ENCODE data around the gene MYH9. TPM values are rescaled to one million over a fixed set of nuclear protein-coding genes. Genes with fewer than 3 reads are reported as not detected.

MYH9 gene
- total RNA-seq, 1 experiment from 2014 or later = 323 TPM

DNA sequence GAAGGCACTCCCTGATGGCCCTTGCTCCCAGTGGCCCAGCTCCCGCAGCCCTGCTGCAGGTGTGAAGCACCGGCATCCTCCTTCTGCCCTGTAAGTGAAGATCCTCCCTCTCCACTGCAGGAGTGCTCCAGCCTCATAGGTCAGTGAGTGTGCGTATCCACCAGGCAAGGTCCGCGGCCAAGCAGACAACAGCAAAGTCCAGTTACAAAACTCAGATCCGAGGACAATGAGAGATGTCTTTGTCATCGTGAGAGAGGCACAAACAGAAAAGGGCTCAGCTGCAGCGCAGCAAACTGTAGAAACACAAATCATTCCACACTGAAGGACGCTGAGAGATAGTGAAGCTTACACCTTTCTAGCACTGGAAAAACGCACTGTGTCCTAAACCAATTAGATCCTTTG is 46.1 kb downstream of the MYH9 start:
- no TSS peak for BruUV-seq (replicated peaks)
- H3K9me3 ChIP-seq (ENCODE audit: low read depth, low read length, poor library complexity, severe bottlenecking) = no peaks in the 10 kb centered on the region
- H3K27ac ChIP-seq (ENCODE audit: low read depth, low read length, poor library complexity, severe bottlenecking) = peak overlapping the region; percentile 9
- peaks cover 15% of the 10 kb centered on the region for H3K4me1 ChIP-seq (ENCODE audit: insufficient read depth, low read length, poor library complexity, severe bottlenecking)
- H3K27me3 ChIP-seq (replicated peaks; ENCODE audit: insufficient read depth, low read depth, low read length, poor library complexity) = no peaks in the 10 kb centered on the region
- intact Hi-C loops (cut with micrococcal nuclease; ENCODE audit: unreplicated experiment) = no loop called here
- H3K36me3 ChIP-seq (ENCODE audit: insufficient read depth, low read length, poor library complexity, severe bottlenecking) = peaks cover 38% of the 10 kb centered on the region
- CTCF ChIA-PET = no interaction called here
- no peak for TF ChIP-seq EZH2 (IDR thresholded peaks at IDR 0.05; ENCODE audit: borderline replicate concordance, low read depth, low read length, poor library complexity, severe bottlenecking)
- TF ChIP-seq, protein P1, sequence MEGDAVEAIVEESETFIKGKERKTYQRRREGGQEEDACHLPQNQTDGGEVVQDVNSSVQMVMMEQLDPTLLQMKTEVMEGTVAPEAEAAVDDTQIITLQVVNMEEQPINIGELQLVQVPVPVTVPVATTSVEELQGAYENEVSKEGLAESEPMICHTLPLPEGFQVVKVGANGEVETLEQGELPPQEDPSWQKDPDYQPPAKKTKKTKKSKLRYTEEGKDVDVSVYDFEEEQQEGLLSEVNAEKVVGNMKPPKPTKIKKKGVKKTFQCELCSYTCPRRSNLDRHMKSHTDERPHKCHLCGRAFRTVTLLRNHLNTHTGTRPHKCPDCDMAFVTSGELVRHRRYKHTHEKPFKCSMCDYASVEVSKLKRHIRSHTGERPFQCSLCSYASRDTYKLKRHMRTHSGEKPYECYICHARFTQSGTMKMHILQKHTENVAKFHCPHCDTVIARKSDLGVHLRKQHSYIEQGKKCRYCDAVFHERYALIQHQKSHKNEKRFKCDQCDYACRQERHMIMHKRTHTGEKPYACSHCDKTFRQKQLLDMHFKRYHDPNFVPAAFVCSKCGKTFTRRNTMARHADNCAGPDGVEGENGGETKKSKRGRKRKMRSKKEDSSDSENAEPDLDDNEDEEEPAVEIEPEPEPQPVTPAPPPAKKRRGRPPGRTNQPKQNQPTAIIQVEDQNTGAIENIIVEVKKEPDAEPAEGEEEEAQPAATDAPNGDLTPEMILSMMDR (conservative IDR thresholded peaks at IDR 0.05; ENCODE audit: low read depth, low read length) = no peak
- POLR2A ChIA-PET (ENCODE audit: low non-redundant PET) = no interaction called here
- DNase-seq (ENCODE audit: low spot score) = no peak
- H3K4me3 ChIP-seq (ENCODE audit: low read depth, low read length, poor library complexity, severe bottlenecking) = no peak overlapping the region

DNA sequence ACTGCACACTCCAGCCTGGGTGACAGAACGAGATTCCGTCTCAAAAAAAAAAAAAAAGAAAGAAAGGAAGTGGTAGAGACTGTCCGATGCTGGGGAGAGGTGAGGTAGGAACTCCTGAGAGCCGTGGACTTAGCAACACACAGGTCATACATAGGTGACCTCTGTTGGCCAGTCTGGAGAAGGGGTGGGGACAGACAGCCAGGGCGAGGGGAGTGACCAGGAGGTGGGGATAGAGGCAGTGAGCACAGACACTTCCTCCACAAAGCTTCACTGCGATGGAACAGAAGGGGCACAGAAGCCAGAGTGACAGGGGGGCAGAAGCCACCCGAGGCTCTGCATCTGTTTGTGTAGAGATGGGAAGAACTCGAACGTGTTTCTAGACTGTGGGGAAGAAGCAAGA is 47.1 kb downstream of the MYH9 start:
- Histone ChIP-seq H3K27me3 (replicated peaks; ENCODE audit: insufficient read depth, low read depth, low read length, poor library complexity) (no peaks in the 10 kb centered on the region), H3K4me3 (ENCODE audit: low read depth, low read length, poor library complexity, severe bottlenecking) (no peak overlapping the region), H3K9me3 (ENCODE audit: low read depth, low read length, poor library complexity, severe bottlenecking) (no peaks in the 10 kb centered on the region), H3K27ac (ENCODE audit: low read depth, low read length, poor library complexity, severe bottlenecking) (peak overlapping the region; percentile 43), H3K4me1 (ENCODE audit: insufficient read depth, low read length, poor library complexity, severe bottlenecking) (peaks cover 25% of the 10 kb centered on the region), H3K36me3 (ENCODE audit: insufficient read depth, low read length, poor library complexity, severe bottlenecking) (peaks cover 43% of the 10 kb centered on the region)
- CTCF ChIA-PET = no interaction called here
- no peak for DNase-seq (ENCODE audit: low spot score)
- POLR2A ChIA-PET (ENCODE audit: low non-redundant PET) = no interaction called here
- no peak for TF ChIP-seq EZH2 (IDR thresholded peaks at IDR 0.05; ENCODE audit: borderline replicate concordance, low read depth, low read length, poor library complexity, severe bottlenecking)
- TF ChIP-seq, protein P1 (conservative IDR thresholded peaks at IDR 0.05; ENCODE audit: low read depth, low read length) = no peak
- no TSS peak for BruUV-seq (replicated peaks)
- intact Hi-C loops (cut with micrococcal nuclease; ENCODE audit: unreplicated experiment) = no loop called here

DNA sequence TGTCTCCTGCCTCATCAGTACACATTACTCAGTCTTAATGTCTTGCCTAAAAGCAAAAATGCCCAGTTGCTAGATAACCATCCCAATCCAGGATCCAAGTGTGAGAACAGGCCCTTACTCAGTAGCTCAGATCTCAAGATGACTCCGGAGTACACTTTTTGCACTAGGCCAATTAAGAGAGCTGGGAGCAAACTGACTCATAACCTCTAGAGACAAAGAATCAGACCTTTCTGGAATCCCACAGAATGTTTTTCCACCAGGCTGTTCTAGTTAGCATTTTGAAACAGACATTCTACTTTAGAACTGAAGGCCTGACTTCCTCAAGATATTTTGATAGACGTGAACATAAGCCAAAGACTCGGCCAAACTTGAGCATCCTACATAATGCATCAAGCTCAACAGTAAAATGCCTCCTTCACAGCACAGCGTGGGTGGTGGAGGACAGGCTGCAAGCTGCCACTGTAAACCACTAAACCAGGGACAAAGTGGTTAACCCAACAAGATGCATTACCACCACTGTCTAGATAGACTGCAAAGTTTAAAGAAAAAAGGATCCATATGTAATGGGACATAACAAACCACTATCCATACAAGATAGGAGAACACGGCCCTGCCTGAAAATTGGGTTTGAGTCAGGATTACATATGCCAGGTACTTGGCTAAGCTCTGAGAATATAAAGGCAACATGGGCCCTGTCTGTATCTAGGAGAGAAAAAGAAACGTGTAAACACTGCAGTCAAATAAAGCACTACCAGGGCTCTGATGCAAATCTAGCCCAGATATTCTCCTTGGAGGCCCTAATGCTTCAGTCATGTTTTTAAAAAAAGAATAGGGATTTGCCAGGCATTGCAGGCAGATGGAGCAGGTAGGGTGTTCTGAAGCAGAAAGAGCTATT is 48.3 kb downstream of the MYH9 start:
- Histone ChIP-seq H3K36me3 (ENCODE audit: insufficient read depth, low read length, poor library complexity, severe bottlenecking) (peaks cover 46% of the 10 kb centered on the region), H3K4me1 (ENCODE audit: insufficient read depth, low read length, poor library complexity, severe bottlenecking) (peaks cover 37% of the 10 kb centered on the region), H3K27me3 (replicated peaks; ENCODE audit: insufficient read depth, low read depth, low read length, poor library complexity) (no peaks in the 10 kb centered on the region), H3K9me3 (ENCODE audit: low read depth, low read length, poor library complexity, severe bottlenecking) (no peaks in the 10 kb centered on the region), H3K27ac (ENCODE audit: low read depth, low read length, poor library complexity, severe bottlenecking) (peak overlapping the region; percentile 4), H3K4me3 (ENCODE audit: low read depth, low read length, poor library complexity, severe bottlenecking) (no peak overlapping the region)
- no TSS peak for BruUV-seq (replicated peaks)
- DNase-seq (ENCODE audit: low spot score) = no peak
- POLR2A ChIA-PET (ENCODE audit: low non-redundant PET) = no interaction called here
- no peak for TF ChIP-seq EZH2 (IDR thresholded peaks at IDR 0.05; ENCODE audit: borderline replicate concordance, low read depth, low read length, poor library complexity, severe bottlenecking)
- TF ChIP-seq, protein P1 (conservative IDR thresholded peaks at IDR 0.05; ENCODE audit: low read depth, low read length) = no peak
- CTCF ChIA-PET = no interaction called here
- intact Hi-C loops (cut with micrococcal nuclease; ENCODE audit: unreplicated experiment) = loop anchor here (5.0 kb wide), 1 partner anchor 33 kb away; no protein-coding TSS in a partner anchor

All from A673 (cell line).